Activated CD4-positive, alpha-beta T cell treated with anti-CD3 and anti-CD28 coated beads, Interleukin-2, amount 50 U/mL, for 1 hour (primary cell): ENCODE results near the gene OR1L4.

Experiments
- DNase-seq: peaks from one replicate; pipeline ENCODE4 v3.0.0-alpha.2; 2020

The OR1L4 gene

GRCh38 chr9:122723690-122724089, at the start of gene OR1L4:
Gene OR1L4, plus strand, starts transcription at chr9:122723990. Its CDS starts 0 bp downstream, at chr9:122723990.
- no peak for DNase-seq

GRCh38 chr9:122684851-122685250, 38.9 kb upstream of the OR1L4 start:
- no peak for DNase-seq

GRCh38 chr9:122695696-122696095, 28.1 kb upstream of the OR1L4 start:
- no peak for DNase-seq

GRCh38 chr9:122718038-122718437, 5.8 kb upstream of the OR1L4 start:
- DNase-seq, result no peak

GRCh38 chr9:122719218-122719617, 4.6 kb upstream of the OR1L4 start:
- no peak for DNase-seq

GRCh38 chr9:122742003-122742402, 18.2 kb downstream of the OR1L4 start, which contains the start of gene OR1L6:
Gene OR1L6, plus strand, starts transcription at chr9:122742303. Its CDS starts 7,545 bp downstream, at chr9:122749848.
- no peak for DNase-seq

- no peak for DNase-seq
These were observed 31.0 kb downstream of the OR1L4 start for GRCh38 chr9:122754825-122755224.

GRCh38 chr9:122767817-122768216, 44.0 kb downstream of the OR1L4 start:
- no peak for DNase-seq
